Measurements from ENCODE around the gene FBN1. TPM values are rescaled to one million over a fixed set of nuclear protein-coding genes. Genes with fewer than 3 reads are reported as not detected.

The FBN1 gene
- total RNA-seq, 1 donor from 2014 or later = 0.80 TPM

- Mint-ChIP-seq H3K27ac (no peak overlapping the region), H3K27me3 (ENCODE audit: low read depth) (peaks cover 7% of the 10 kb centered on the region), H3K36me3 (ENCODE audit: low read depth) (no peaks in the 10 kb centered on the region), H3K9me3 (no peaks in the 10 kb centered on the region), H3K4me3 (ENCODE audit: low read depth) (no peak overlapping the region), H3K4me1 (ENCODE audit: low read depth) (no peaks in the 10 kb centered on the region)
- no peak for DNase-seq (ENCODE audit: low spot score)
- intact Hi-C loops (cut with micrococcal nuclease) = no loop called here
Measured at GRCh38 chr15:48389691-48390143, 255.8 kb downstream of the FBN1 start.

DNA sequence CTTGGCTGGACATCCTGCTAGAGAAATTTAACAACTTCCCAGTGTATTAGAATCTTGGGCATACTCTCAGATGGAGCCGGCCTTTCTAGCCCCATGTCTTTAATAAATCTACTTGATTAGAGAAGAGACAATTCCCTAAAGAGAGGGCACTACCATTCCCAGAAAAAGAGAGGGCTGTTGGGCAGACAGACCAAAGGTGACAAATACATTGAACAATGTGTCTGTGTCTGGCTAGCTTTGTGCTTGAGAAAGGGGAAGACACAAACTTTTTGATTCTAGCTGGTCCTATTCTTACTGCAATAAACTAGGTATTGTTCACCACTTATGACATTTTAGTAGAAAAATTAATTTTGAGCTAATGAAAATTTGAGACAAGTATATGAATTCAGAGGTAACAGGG lies 256.6 kb downstream of the FBN1 start:
- Mint-ChIP-seq H3K4me3 (ENCODE audit: low read depth) (no peak overlapping the region), H3K27ac (no peak overlapping the region), H3K4me1 (ENCODE audit: low read depth) (no peaks in the 10 kb centered on the region), H3K36me3 (ENCODE audit: low read depth) (no peaks in the 10 kb centered on the region), H3K9me3 (no peaks in the 10 kb centered on the region), H3K27me3 (ENCODE audit: low read depth) (peaks cover 7% of the 10 kb centered on the region)
- intact Hi-C loops (cut with micrococcal nuclease) = no loop called here
- no peak for DNase-seq (ENCODE audit: low spot score)

DNA sequence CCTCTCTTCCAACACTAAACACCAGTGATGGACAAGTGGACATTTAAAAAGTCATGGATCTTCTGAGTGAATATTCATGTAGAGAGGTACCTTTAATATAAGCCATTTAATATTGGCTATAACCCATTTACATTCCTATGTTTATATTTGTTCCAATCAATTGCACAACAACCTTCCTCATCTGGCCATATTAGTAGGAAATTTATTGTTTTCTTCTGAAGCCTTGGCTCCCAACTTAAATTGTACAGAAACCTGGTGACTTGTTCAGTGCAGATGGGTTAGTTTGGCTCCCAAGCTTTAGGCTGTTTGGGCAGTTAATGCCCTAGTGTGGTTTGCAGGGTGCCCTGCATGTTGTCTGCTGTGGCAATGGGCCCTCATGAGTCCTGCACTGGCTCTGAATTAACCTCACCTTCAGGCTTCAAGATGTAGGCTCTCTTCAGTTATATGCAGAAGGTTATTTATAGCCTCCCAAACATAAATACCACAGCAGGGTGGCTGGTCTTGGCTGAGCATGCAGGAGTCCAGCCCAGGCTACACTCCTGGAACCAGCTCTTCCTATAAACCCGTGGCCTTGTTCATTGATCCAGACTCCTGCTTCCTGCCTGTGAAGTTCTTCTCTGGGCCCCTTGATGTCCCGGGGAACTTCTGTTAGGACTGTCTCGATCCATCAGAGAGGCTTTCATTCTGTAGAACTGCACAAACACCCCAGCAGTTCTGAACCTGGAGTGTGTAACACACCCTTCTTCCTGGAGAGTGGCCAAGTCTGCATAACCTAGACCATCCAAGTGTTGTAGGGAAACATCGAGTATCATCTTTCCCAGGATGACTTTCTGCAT lies 257.3 kb downstream of the FBN1 start:
- peaks cover 10% of the 10 kb centered on the region for H3K27me3 Mint-ChIP-seq (ENCODE audit: low read depth)
- DNase-seq (ENCODE audit: low spot score) = no peak
- no peaks in the 10 kb centered on the region for H3K4me1 Mint-ChIP-seq (ENCODE audit: low read depth)
- no peak overlapping the region for H3K27ac Mint-ChIP-seq
- H3K9me3 Mint-ChIP-seq = no peaks in the 10 kb centered on the region
- H3K36me3 Mint-ChIP-seq (ENCODE audit: low read depth) = no peaks in the 10 kb centered on the region
- H3K4me3 Mint-ChIP-seq (ENCODE audit: low read depth) = no peak overlapping the region
- intact Hi-C loops (cut with micrococcal nuclease) = no loop called here

- Mint-ChIP-seq H3K4me3 (ENCODE audit: low read depth) (no peak overlapping the region), H3K9me3 (no peaks in the 10 kb centered on the region), H3K27ac (no peak overlapping the region), H3K27me3 (ENCODE audit: low read depth) (peaks cover 12% of the 10 kb centered on the region), H3K4me1 (ENCODE audit: low read depth) (no peaks in the 10 kb centered on the region), H3K36me3 (ENCODE audit: low read depth) (no peaks in the 10 kb centered on the region)
- intact Hi-C loops (cut with micrococcal nuclease) = no loop called here
- DNase-seq (ENCODE audit: low spot score) = no peak
Measured at GRCh38 chr15:48385031-48385830, 260.3 kb downstream of the FBN1 start.

DNA sequence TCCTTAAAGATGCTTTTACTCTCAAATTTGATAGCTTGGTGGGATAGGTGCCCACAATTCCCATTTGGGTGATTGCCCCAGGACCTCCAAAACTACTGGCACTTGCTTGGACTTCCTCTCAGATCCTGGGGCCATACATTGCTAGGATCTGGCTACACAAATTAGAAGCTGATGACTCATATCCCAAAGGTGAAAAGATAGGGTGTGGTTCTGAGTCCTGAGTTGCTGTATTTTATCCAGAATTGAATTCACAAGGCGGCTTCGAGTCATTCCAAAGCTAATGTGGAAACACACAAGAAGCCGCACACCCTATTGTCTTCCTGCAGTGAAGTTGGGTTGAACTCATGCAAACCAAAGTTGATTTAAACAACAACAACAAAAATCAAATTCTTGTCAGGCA lies 260.9 kb downstream of the FBN1 start:
- Mint-ChIP-seq H3K4me1 (ENCODE audit: low read depth) (no peaks in the 10 kb centered on the region), H3K36me3 (ENCODE audit: low read depth) (no peaks in the 10 kb centered on the region), H3K9me3 (no peaks in the 10 kb centered on the region), H3K27ac (no peak overlapping the region), H3K27me3 (ENCODE audit: low read depth) (peaks cover 12% of the 10 kb centered on the region), H3K4me3 (ENCODE audit: low read depth) (no peak overlapping the region)
- intact Hi-C loops (cut with micrococcal nuclease) = no loop called here
- no peak for DNase-seq (ENCODE audit: low spot score)

DNA sequence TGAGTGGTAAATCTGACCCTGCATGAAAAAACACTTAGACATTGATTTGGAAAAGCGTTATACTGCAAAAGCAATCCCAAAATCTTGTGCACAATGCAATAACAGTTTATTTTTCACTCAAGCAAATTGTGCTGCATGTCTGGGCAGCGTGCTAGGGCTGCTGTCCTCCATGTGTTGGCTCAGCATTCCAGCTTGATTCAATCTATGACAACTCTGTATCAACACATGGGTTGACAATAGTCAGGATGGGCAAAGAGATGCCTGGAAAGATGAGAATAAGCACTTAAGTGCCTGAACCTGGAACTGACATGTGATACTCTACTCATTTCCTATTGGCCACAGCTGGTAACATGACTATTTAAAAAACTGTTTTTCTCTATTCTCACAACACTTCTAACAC lies 262.5 kb downstream of the FBN1 start:
- DNase-seq (ENCODE audit: low spot score) = no peak
- H3K27me3 Mint-ChIP-seq (ENCODE audit: low read depth) = peaks cover 9% of the 10 kb centered on the region
- no peaks in the 10 kb centered on the region for H3K9me3 Mint-ChIP-seq
- no peaks in the 10 kb centered on the region for H3K4me1 Mint-ChIP-seq (ENCODE audit: low read depth)
- H3K4me3 Mint-ChIP-seq (ENCODE audit: low read depth) = no peak overlapping the region
- no peaks in the 10 kb centered on the region for H3K36me3 Mint-ChIP-seq (ENCODE audit: low read depth)
- intact Hi-C loops (cut with micrococcal nuclease) = no loop called here
- no peak overlapping the region for H3K27ac Mint-ChIP-seq

DNA sequence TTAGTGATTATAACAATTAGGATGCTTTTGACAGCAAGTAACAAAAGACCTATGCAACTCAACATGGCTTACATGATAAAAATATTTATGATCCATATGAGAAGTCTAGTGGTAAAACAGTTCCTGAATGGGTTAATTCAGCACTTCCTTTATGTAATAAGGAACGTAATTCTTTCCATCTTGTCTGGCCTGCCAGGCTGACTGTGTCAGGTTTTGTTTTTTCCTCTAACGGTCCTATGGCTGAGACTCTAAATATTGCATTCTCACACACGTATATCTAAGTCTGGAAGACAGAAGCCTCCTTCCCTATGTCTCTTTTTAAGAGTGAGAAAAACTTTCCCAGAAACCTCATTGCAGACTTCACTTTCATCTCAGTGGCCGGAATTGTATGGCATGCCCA lies 263.6 kb downstream of the FBN1 start:
- peaks cover 12% of the 10 kb centered on the region for H3K27me3 Mint-ChIP-seq (ENCODE audit: low read depth)
- H3K4me3 Mint-ChIP-seq (ENCODE audit: low read depth) = no peak overlapping the region
- H3K4me1 Mint-ChIP-seq (ENCODE audit: low read depth) = no peaks in the 10 kb centered on the region
- no peaks in the 10 kb centered on the region for H3K36me3 Mint-ChIP-seq (ENCODE audit: low read depth)
- H3K9me3 Mint-ChIP-seq = no peaks in the 10 kb centered on the region
- intact Hi-C loops (cut with micrococcal nuclease) = no loop called here
- no peak for DNase-seq (ENCODE audit: low spot score)
- no peak overlapping the region for H3K27ac Mint-ChIP-seq

GRCh38 chr15:48380198-48380597 lies 265.3 kb downstream of the FBN1 start:
- intact Hi-C loops (cut with micrococcal nuclease) = no loop called here
- Mint-ChIP-seq H3K4me1 (ENCODE audit: low read depth) (no peaks in the 10 kb centered on the region), H3K36me3 (ENCODE audit: low read depth) (no peaks in the 10 kb centered on the region), H3K9me3 (no peaks in the 10 kb centered on the region), H3K27ac (no peak overlapping the region), H3K27me3 (ENCODE audit: low read depth) (peaks cover 16% of the 10 kb centered on the region), H3K4me3 (ENCODE audit: low read depth) (no peak overlapping the region)
- no peak for DNase-seq (ENCODE audit: low spot score)

GRCh38 chr15:48375767-48376166 lies 269.7 kb downstream of the FBN1 start:
- peaks cover 19% of the 10 kb centered on the region for H3K27me3 Mint-ChIP-seq (ENCODE audit: low read depth)
- no peaks in the 10 kb centered on the region for H3K4me1 Mint-ChIP-seq (ENCODE audit: low read depth)
- no peak overlapping the region for H3K27ac Mint-ChIP-seq
- no peaks in the 10 kb centered on the region for H3K36me3 Mint-ChIP-seq (ENCODE audit: low read depth)
- H3K9me3 Mint-ChIP-seq = no peaks in the 10 kb centered on the region
- DNase-seq (ENCODE audit: low spot score) = no peak
- intact Hi-C loops (cut with micrococcal nuclease) = no loop called here
- no peak overlapping the region for H3K4me3 Mint-ChIP-seq (ENCODE audit: low read depth)

- intact Hi-C loops (cut with micrococcal nuclease) = no loop called here
- DNase-seq (ENCODE audit: low spot score) = no peak
- no peaks in the 10 kb centered on the region for H3K36me3 Mint-ChIP-seq (ENCODE audit: low read depth)
- no peaks in the 10 kb centered on the region for H3K9me3 Mint-ChIP-seq
- peaks cover 19% of the 10 kb centered on the region for H3K27me3 Mint-ChIP-seq (ENCODE audit: low read depth)
- H3K4me3 Mint-ChIP-seq (ENCODE audit: low read depth) = no peak overlapping the region
- H3K4me1 Mint-ChIP-seq (ENCODE audit: low read depth) = no peaks in the 10 kb centered on the region
- H3K27ac Mint-ChIP-seq = no peak overlapping the region
Measured at GRCh38 chr15:48374472-48374871, 271.0 kb downstream of the FBN1 start.

DNA sequence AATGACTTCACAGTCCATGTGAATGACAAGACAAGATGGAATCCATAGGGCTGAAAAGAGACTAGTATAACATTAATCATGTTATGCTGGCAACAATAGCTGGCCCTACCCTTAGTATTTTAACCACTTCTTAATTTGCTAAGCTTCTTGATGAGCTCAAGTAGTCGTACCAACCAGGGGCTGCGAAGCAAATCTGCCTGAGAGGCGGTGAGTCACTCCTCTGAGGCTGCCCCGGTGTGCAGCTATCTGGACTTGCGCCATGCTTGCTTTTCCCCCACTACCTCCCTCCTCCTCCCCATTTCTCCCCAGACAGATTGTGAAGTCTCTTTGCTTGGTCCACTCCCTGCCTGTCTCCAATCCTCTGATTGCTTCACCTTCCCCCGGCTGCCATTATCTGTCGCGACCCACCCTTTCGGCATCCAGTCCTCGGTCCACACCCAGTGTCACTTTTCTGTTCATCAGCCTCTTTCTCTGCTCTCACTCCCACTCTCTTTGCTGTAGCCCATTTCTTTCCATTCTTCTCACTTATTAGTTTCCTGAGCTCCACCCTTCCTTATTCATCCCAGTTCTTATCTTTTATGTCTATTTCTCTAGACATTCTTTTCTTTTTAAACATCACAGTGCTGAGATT lies 271.6 kb downstream of the FBN1 start:
- Mint-ChIP-seq H3K27me3 (ENCODE audit: low read depth) (peaks cover 21% of the 10 kb centered on the region), H3K36me3 (ENCODE audit: low read depth) (no peaks in the 10 kb centered on the region), H3K4me3 (ENCODE audit: low read depth) (no peak overlapping the region), H3K9me3 (no peaks in the 10 kb centered on the region), H3K27ac (no peak overlapping the region), H3K4me1 (ENCODE audit: low read depth) (no peaks in the 10 kb centered on the region)
- DNase-seq (ENCODE audit: low spot score) = no peak
- intact Hi-C loops (cut with micrococcal nuclease) = no loop called here

DNA sequence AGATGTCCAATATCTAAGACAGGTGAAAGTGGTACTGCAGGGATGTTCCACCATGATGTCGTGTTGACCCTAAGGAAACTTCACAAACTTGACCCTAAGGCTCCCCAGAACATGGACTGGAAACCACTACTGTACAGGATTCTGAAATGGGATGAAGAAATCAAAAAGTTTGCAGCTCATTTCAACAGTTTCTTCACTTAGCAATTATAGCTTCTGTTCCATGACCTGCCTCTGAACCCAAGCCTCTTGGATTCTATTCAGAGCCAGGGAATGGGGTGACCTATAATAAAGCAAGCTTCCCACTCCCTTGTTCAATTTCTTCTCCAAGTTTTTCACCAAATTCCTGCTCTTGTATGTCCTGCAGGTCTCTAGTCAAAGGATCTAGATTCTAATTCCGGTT lies 273.5 kb downstream of the FBN1 start:
- intact Hi-C loops (cut with micrococcal nuclease) = no loop called here
- Mint-ChIP-seq H3K36me3 (ENCODE audit: low read depth) (no peaks in the 10 kb centered on the region), H3K4me3 (ENCODE audit: low read depth) (no peak overlapping the region)

DNA sequence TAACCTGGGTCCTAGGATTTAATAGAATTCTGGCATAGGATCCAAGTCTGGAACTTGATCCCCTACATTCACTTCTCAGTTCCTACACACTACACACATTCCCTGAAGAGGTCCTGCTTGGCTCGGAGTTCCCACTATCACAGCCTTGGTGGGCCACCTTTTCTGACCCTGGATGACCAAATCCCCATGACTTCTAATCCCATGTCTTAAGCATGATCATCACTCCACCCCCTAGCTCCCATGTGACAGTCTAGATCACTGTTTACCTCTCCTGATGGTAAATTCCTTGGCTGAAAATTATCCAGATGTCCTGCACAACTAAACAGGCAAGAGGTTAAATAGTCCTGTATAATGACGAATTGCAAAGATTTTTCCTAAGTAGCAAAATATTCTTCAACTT lies 274.0 kb downstream of the FBN1 start:
- Mint-ChIP-seq H3K27me3 (ENCODE audit: low read depth) (peaks cover 22% of the 10 kb centered on the region), H3K36me3 (ENCODE audit: low read depth) (no peaks in the 10 kb centered on the region), H3K4me3 (ENCODE audit: low read depth) (no peak overlapping the region), H3K9me3 (no peaks in the 10 kb centered on the region), H3K4me1 (ENCODE audit: low read depth) (no peaks in the 10 kb centered on the region), H3K27ac (no peak overlapping the region)
- intact Hi-C loops (cut with micrococcal nuclease) = no loop called here
- no peak for DNase-seq (ENCODE audit: low spot score)

More for the DNA sequence above, 273.5 kb downstream of the FBN1 start:
- H3K27me3 Mint-ChIP-seq (ENCODE audit: low read depth) = peaks cover 22% of the 10 kb centered on the region
- DNase-seq (ENCODE audit: low spot score) = no peak
- no peaks in the 10 kb centered on the region for H3K4me1 Mint-ChIP-seq (ENCODE audit: low read depth)
- no peaks in the 10 kb centered on the region for H3K9me3 Mint-ChIP-seq
- no peak overlapping the region for H3K27ac Mint-ChIP-seq
